Keratinocyte (primary cell): ENCODE measurements around the gene RAB30.
"Not testable (repeated sequence)": the region's sequence is repeated elsewhere in the genome, so short reads cannot be mapped to it uniquely, and the experiment has no call there.

Experiments used
- EZH2 ChIP-seq: IDR thresholded peaks from one replicate; pipeline ENCODE4 v1.6.1; 2012; ENCODE audit warnings: inconsistent platforms, mild to moderate bottlenecking, low read length, moderate library complexity
- TF ChIP-seq, protein P1 (sequence below), 3 experiments: IDR thresholded peaks in 1 of 3; conservative IDR thresholded peaks in 1 of 3; optimal IDR thresholded peaks in 1 of 3; 2 replicates in 2 of 3; 3 replicates in 1 of 3; pipeline versions ENCODE3 to v1.5.1; 2011; ENCODE audit warnings: low read length in 3 of 3, mild to moderate bottlenecking in 3 of 3, moderate library complexity in 2 of 3, control low read depth in 1 of 3, inconsistent platforms in 1 of 3; ENCODE audit not compliant: insufficient read depth in 2 of 3; ENCODE audit errors: extremely low read depth in 1 of 3

DNA sequence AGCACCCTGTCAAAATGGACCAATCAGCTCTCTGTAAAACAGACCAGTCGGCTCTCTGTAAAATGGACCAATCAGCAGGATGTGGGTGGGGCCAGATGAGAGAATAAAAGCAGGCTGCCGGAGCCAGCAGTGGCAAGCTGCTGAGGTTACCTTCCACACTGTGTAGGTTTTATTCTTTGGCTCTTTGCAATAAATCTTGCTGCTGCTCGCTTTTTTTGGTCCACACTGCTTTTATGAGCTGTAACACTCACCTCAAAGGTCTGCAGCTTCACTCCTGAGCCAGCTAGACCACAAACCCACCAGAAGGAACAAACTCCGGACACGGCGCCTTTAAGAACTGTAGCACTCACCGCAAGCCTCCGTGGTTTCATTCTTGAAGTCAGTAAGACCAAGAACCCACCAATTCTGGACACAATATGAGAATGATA lies 100.2 kb downstream of the RAB30 start:
- TF ChIP-seq, protein P1, sequence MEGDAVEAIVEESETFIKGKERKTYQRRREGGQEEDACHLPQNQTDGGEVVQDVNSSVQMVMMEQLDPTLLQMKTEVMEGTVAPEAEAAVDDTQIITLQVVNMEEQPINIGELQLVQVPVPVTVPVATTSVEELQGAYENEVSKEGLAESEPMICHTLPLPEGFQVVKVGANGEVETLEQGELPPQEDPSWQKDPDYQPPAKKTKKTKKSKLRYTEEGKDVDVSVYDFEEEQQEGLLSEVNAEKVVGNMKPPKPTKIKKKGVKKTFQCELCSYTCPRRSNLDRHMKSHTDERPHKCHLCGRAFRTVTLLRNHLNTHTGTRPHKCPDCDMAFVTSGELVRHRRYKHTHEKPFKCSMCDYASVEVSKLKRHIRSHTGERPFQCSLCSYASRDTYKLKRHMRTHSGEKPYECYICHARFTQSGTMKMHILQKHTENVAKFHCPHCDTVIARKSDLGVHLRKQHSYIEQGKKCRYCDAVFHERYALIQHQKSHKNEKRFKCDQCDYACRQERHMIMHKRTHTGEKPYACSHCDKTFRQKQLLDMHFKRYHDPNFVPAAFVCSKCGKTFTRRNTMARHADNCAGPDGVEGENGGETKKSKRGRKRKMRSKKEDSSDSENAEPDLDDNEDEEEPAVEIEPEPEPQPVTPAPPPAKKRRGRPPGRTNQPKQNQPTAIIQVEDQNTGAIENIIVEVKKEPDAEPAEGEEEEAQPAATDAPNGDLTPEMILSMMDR (optimal IDR thresholded peaks at IDR 0.05 in 1 of 3, IDR thresholded peaks at IDR 0.05 in 1 of 3, conservative IDR thresholded peaks at IDR 0.05 in 1 of 3; ENCODE audit: extremely low read depth in 1 of 3, insufficient read depth in 2 of 3, low read length in 3 of 3) = not testable (repeated sequence)
- not testable (repeated sequence) for TF ChIP-seq EZH2
